ENCODE data around the gene CATSPERD. TPM values are rescaled to one million over a fixed set of nuclear protein-coding genes. Genes with fewer than 3 reads are reported as not detected.
A peak's percentile ranks its signal among the peaks of the same experiment; 100 is the strongest.

CATSPERD gene
- total and polyA plus RNA-seq, 9 of the 15 experiments (the other 6 are each of a cell fraction or from before 2014, with no cell fraction given), result not detected

DNA sequence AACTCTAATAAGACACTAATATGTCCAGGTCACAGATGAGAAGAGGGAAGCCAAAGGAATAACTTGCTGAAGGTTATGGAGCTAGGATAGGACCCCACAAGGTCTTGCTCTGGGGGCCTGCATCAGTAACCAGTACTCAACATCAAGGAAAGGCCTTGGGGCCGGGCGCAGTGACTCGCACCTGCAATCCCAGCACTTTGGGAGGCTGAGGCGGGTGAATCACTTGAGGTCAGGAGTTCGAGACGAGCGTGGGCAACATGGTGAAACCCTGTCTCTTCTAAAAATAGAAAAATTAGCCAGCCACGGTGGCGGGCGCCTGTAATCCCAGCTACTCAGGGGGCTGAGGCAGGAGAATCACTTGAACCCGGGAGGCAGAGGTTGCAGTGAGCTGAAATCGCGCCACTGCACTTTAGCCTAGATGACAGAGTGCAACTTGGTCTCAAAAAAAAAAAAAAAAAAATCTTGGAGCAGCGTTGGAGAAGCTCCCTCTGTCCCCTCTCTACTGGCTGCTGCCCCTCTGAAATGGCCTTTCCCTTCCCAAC lies 2.3 kb upstream of the CATSPERD start (continued):
- TF ChIP-seq, protein P1, sequence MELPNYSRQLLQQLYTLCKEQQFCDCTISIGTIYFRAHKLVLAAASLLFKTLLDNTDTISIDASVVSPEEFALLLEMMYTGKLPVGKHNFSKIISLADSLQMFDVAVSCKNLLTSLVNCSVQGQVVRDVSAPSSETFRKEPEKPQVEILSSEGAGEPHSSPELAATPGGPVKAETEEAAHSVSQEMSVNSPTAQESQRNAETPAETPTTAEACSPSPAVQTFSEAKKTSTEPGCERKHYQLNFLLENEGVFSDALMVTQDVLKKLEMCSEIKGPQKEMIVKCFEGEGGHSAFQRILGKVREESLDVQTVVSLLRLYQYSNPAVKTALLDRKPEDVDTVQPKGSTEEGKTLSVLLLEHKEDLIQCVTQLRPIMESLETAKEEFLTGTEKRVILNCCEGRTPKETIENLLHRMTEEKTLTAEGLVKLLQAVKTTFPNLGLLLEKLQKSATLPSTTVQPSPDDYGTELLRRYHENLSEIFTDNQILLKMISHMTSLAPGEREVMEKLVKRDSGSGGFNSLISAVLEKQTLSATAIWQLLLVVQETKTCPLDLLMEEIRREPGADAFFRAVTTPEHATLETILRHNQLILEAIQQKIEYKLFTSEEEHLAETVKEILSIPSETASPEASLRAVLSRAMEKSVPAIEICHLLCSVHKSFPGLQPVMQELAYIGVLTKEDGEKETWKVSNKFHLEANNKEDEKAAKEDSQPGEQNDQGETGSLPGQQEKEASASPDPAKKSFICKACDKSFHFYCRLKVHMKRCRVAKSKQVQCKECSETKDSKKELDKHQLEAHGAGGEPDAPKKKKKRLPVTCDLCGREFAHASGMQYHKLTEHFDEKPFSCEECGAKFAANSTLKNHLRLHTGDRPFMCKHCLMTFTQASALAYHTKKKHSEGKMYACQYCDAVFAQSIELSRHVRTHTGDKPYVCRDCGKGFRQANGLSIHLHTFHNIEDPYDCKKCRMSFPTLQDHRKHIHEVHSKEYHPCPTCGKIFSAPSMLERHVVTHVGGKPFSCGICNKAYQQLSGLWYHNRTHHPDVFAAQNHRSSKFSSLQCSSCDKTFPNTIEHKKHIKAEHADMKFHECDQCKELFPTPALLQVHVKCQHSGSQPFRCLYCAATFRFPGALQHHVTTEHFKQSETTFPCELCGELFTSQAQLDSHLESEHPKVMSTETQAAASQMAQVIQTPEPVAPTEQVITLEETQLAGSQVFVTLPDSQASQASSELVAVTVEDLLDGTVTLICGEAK (IDR thresholded peaks at IDR 0.05), result peak; percentile 53; the same call in 1 of the 2 replicates
- TF ChIP-seq, protein P1 (CRISPR knock-in tag; IDR thresholded peaks at IDR 0.05), result no peak
- no peak for TF ChIP-seq KAT8 (IDR thresholded peaks at IDR 0.05; ENCODE audit: low read depth)
- TF ChIP-seq, protein P2, sequence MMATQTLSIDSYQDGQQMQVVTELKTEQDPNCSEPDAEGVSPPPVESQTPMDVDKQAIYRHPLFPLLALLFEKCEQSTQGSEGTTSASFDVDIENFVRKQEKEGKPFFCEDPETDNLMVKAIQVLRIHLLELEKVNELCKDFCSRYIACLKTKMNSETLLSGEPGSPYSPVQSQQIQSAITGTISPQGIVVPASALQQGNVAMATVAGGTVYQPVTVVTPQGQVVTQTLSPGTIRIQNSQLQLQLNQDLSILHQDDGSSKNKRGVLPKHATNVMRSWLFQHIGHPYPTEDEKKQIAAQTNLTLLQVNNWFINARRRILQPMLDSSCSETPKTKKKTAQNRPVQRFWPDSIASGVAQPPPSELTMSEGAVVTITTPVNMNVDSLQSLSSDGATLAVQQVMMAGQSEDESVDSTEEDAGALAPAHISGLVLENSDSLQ (IDR thresholded peaks at IDR 0.05), result no peak

All from K562 (cell line).